Smooth muscle cell (in vitro differentiated cells): Measurements from ENCODE around the gene ST8SIA2. TPM values are rescaled to one million over a fixed set of nuclear protein-coding genes. Genes with fewer than 3 reads are reported as not detected.

ENCODE experiments used
- DNase-seq: peaks from one replicate; lab custom pipeline; 2025; ENCODE audit not compliant: unreplicated experiment; lab: John Stamatoyannopoulos, UW
- H2AFZ ChIP-seq: fragments of 200-600 bp; sonication (generic); 2 replicates; pipeline ENCODE4 v1.6.0; 2016; ENCODE audit warnings: antibody characterized with exemption, low read depth, mild to moderate bottlenecking
- H3F3A ChIP-seq: fragments of 200-600 bp; sonication (generic); 2 replicates; pipeline ENCODE4 v1.6.0; 2017; ENCODE audit warnings: antibody characterized with exemption, low read depth
- H3K27ac ChIP-seq: fragments of 200-600 bp; sonication (generic); 2 replicates; pipeline ENCODE4 v1.5.1; 2016; ENCODE audit warnings: low read depth, mild to moderate bottlenecking
- H3K27me3 ChIP-seq: fragments of 200-600 bp; sonication (generic); 2 replicates; pipeline ENCODE4 v1.6.1; 2016; ENCODE audit warnings: low read depth, mild to moderate bottlenecking
- H3K36me3 ChIP-seq: fragments of 200-600 bp; sonication (generic); 2 replicates; pipeline ENCODE4 v1.5.1; 2016; ENCODE audit warnings: low read depth
- H3K4me1 ChIP-seq: fragments of 200-600 bp; sonication (generic); 2 replicates; pipeline ENCODE4 v1.5.1; 2016; ENCODE audit warnings: low read depth
- H3K4me2 ChIP-seq: fragments of 200-600 bp; sonication (generic); 2 replicates; pipeline ENCODE4 v1.6.0; 2016; ENCODE audit warnings: mild to moderate bottlenecking
- H3K4me3 ChIP-seq: fragments of 200-600 bp; sonication (generic); 2 replicates; pipeline ENCODE4 v1.5.1; 2016; ENCODE audit warnings: mild to moderate bottlenecking
- H3K79me2 ChIP-seq: fragments of 200-600 bp; sonication (generic); 2 replicates; pipeline ENCODE4 v1.6.0; 2016; ENCODE audit warnings: low read depth, mild to moderate bottlenecking
- H3K9ac ChIP-seq: fragments of 200-600 bp; sonication (generic); 2 replicates; pipeline ENCODE4 v1.6.0; 2016; ENCODE audit warnings: low read depth
- H3K9me3 ChIP-seq: fragments of 200-600 bp; sonication (generic); replicated peaks from 2 replicates; pipeline ENCODE4 v1.5.1; 2016; ENCODE audit warnings: low read depth
- H4K20me1 ChIP-seq: fragments of 200-600 bp; sonication (generic); 2 replicates; pipeline ENCODE4 v1.6.0; 2016; ENCODE audit warnings: low read depth
- CTCF ChIP-seq: fragments of 200-600 bp; sonication (generic); IDR thresholded peaks from 2 replicates; pipeline ENCODE4 v1.5.1; 2017; ENCODE audit warnings: borderline replicate concordance, mild to moderate bottlenecking, antibody characterized with exemption; ENCODE audit not compliant: insufficient read depth, poor library complexity, severe bottlenecking
- WGBS: methylation state at CpG from one replicate; pipeline ENCODE4 v1.1.7; 2016; ENCODE audit warnings: low lambda C conversion rate; 5-methylcytosine and 5-hydroxymethylcytosine counted together
- polyA plus RNA-seq: library from polyadenylated mRNA; unstranded; fragments of >200 nt; fragmentation: Nextera tagmentation; extraction: Ambion mirVana; gene quantifications from 2 replicates; pipeline ENCODE4 v1.2.1, GENCODE V29; 2016
- total RNA-seq: library from RNA; depleted of rRNA; stranded (reverse); fragments of >200 nt; gene quantifications from 2 replicates; pipeline ENCODE4 v1.2.3, GENCODE V29; 2014

Gene ST8SIA2
- total and polyA plus RNA-seq, 2 experiments from 2014 or later: 2.2 to 2.7 TPM

- WGBS: 86% methylated on average over 5 of the region's 5 CpGs
- H3K4me2 ChIP-seq: no peak overlapping the region
- no peak for TF ChIP-seq CTCF
These were observed 69.7 kb downstream of the ST8SIA2 start for GRCh38 chr15:92463352-92463751.

GRCh38 chr15:92463826-92464225 lies 70.1 kb downstream of the ST8SIA2 start:
- Histone ChIP-seq H3K9ac (no peak overlapping the region), H4K20me1 (no peaks in the 10 kb centered on the region), H2AFZ (no peak overlapping the region), H3K4me1 (no peaks in the 10 kb centered on the region), H3K4me2 (no peak overlapping the region), H3K9me3 (no peaks in the 10 kb centered on the region), H3K4me3 (no peak overlapping the region), H3F3A (no peaks in the 10 kb centered on the region), H3K79me2 (no peaks in the 10 kb centered on the region), H3K27me3 (no peaks in the 10 kb centered on the region), H3K27ac (no peak overlapping the region), H3K36me3 (no peaks in the 10 kb centered on the region)
- WGBS: 60% methylated on average over 7 of the region's 7 CpGs
- no peak for TF ChIP-seq CTCF
- no peak for DNase-seq

More at GRCh38 chr15:92463352-92463751, 69.7 kb downstream of the ST8SIA2 start:
- Histone ChIP-seq H3K9ac (no peak overlapping the region), H3K27ac (no peak overlapping the region), H4K20me1 (no peaks in the 10 kb centered on the region), H2AFZ (no peak overlapping the region), H3K27me3 (no peaks in the 10 kb centered on the region), H3F3A (no peaks in the 10 kb centered on the region), H3K4me3 (no peak overlapping the region), H3K79me2 (no peaks in the 10 kb centered on the region), H3K9me3 (no peaks in the 10 kb centered on the region), H3K36me3 (no peaks in the 10 kb centered on the region), H3K4me1 (no peaks in the 10 kb centered on the region)
- no peak for DNase-seq

GRCh38 chr15:92466834-92467233 lies 73.2 kb downstream of the ST8SIA2 start:
- 98% methylated on average over 8 of the region's 8 CpGs for WGBS
- Histone ChIP-seq H3K79me2 (no peaks in the 10 kb centered on the region), H3K27me3 (no peaks in the 10 kb centered on the region), H4K20me1 (no peaks in the 10 kb centered on the region), H3K9me3 (no peaks in the 10 kb centered on the region), H3K27ac (no peak overlapping the region), H3F3A (no peaks in the 10 kb centered on the region), H3K36me3 (no peaks in the 10 kb centered on the region), H2AFZ (no peak overlapping the region), H3K4me2 (no peak overlapping the region), H3K4me3 (no peak overlapping the region), H3K4me1 (no peaks in the 10 kb centered on the region), H3K9ac (no peak overlapping the region)
- DNase-seq: no peak
- no peak for TF ChIP-seq CTCF

- H3K4me1 ChIP-seq: no peaks in the 10 kb centered on the region
- no peak for TF ChIP-seq CTCF
These were observed 73.6 kb downstream of the ST8SIA2 start for GRCh38 chr15:92467245-92467644.

More at GRCh38 chr15:92467245-92467644, 73.6 kb downstream of the ST8SIA2 start:
- no peak for DNase-seq
- Histone ChIP-seq H3K9me3 (no peaks in the 10 kb centered on the region), H3K9ac (no peak overlapping the region), H3K27me3 (no peaks in the 10 kb centered on the region), H3K4me2 (no peak overlapping the region), H3K79me2 (no peaks in the 10 kb centered on the region), H3K36me3 (no peaks in the 10 kb centered on the region), H2AFZ (no peak overlapping the region), H3K4me3 (no peak overlapping the region), H3K27ac (no peak overlapping the region), H4K20me1 (no peaks in the 10 kb centered on the region), H3F3A (no peaks in the 10 kb centered on the region)
- 94% methylated on average over 11 of the region's 11 CpGs for WGBS
